Endothelial cell (in vitro differentiated cells): ENCODE results near the gene SCG2. TPM values are rescaled to one million over a fixed set of nuclear protein-coding genes. Genes with fewer than 3 reads are reported as not detected.
"Not testable (repeated sequence)": the region's sequence is repeated elsewhere in the genome, so short reads cannot be mapped to it uniquely, and the experiment has no call there.

Experiments
- DNase-seq: peaks from one replicate; pipeline ENCODE4 v3.0.0; 2021; ENCODE audit warnings: low spot score
- H3K27ac Mint-ChIP-seq: one replicate; pipeline ENCODE4 v1.8.0; 2021; ENCODE audit warnings: mixed read lengths, inconsistent platforms; ENCODE audit not compliant: unreplicated experiment
- H3K27me3 Mint-ChIP-seq: one replicate; pipeline ENCODE4 v1.8.0; 2021; ENCODE audit warnings: mild to moderate bottlenecking, moderate library complexity, mixed read lengths, inconsistent platforms; ENCODE audit not compliant: unreplicated experiment
- H3K36me3 Mint-ChIP-seq: one replicate; pipeline ENCODE4 v1.8.0; 2021; ENCODE audit warnings: mild to moderate bottlenecking, low read depth, mixed read lengths, inconsistent platforms; ENCODE audit not compliant: unreplicated experiment
- H3K4me1 Mint-ChIP-seq: one replicate; pipeline ENCODE4 v1.8.0; 2021; ENCODE audit warnings: mild to moderate bottlenecking, mixed read lengths, inconsistent platforms; ENCODE audit not compliant: unreplicated experiment
- H3K4me3 Mint-ChIP-seq: one replicate; pipeline ENCODE4 v1.8.0; 2021; ENCODE audit warnings: mild to moderate bottlenecking, mixed read lengths, inconsistent platforms; ENCODE audit not compliant: unreplicated experiment
- H3K9me3 Mint-ChIP-seq: one replicate; pipeline ENCODE4 v1.8.0; 2021; ENCODE audit warnings: mixed read lengths, inconsistent platforms; ENCODE audit not compliant: unreplicated experiment
- CTCF ChIP-seq: fragments of 200-600 bp; sonication (generic); IDR thresholded peaks from one replicate; pipeline ENCODE4 v1.5.0; 2021; ENCODE audit warnings: antibody characterized with exemption; ENCODE audit not compliant: unreplicated experiment
- total RNA-seq: library from RNA; stranded (reverse); fragmentation: NEBNext Ultra II Directional; extraction: Animal tissue kit (Norgen Biotek cat#: 25700); gene quantifications from one replicate; pipeline ENCODE4 v1.2.1, GENCODE V29; 2021; ENCODE audit not compliant: unreplicated experiment

SCG2 gene
- total RNA-seq, 1 donor from 2014 or later = 0.23 TPM

- TF ChIP-seq CTCF = no peak
- Mint-ChIP-seq H3K9me3 (no peaks in the 10 kb centered on the region), H3K4me3 (no peak overlapping the region), H3K27me3 (no peaks in the 10 kb centered on the region), H3K4me1 (no peaks in the 10 kb centered on the region), H3K36me3 (no peaks in the 10 kb centered on the region), H3K27ac (no peak overlapping the region)
- DNase-seq = no peak
Measured at GRCh38 chr2:223597076-223597475, 5.1 kb downstream of the SCG2 start.

GRCh38 chr2:223596208-223596607 is 6.0 kb downstream of the SCG2 start:
- no peaks in the 10 kb centered on the region for H3K9me3 Mint-ChIP-seq
- H3K4me1 Mint-ChIP-seq = no peaks in the 10 kb centered on the region
- H3K27me3 Mint-ChIP-seq = no peaks in the 10 kb centered on the region
- TF ChIP-seq CTCF = peak; percentile 13
- no peak overlapping the region for H3K4me3 Mint-ChIP-seq
- no peak for DNase-seq
- H3K36me3 Mint-ChIP-seq = no peaks in the 10 kb centered on the region
- no peak overlapping the region for H3K27ac Mint-ChIP-seq

GRCh38 chr2:223594831-223595230 is 7.3 kb downstream of the SCG2 start:
- DNase-seq = no peak
- no peaks in the 10 kb centered on the region for H3K27me3 Mint-ChIP-seq
- no peak overlapping the region for H3K27ac Mint-ChIP-seq
- no peaks in the 10 kb centered on the region for H3K4me1 Mint-ChIP-seq
- H3K36me3 Mint-ChIP-seq = no peaks in the 10 kb centered on the region
- no peak overlapping the region for H3K4me3 Mint-ChIP-seq
- H3K9me3 Mint-ChIP-seq = no peaks in the 10 kb centered on the region
- TF ChIP-seq CTCF = no peak

- Mint-ChIP-seq H3K9me3 (no peaks in the 10 kb centered on the region), H3K4me1 (no peaks in the 10 kb centered on the region), H3K36me3 (no peaks in the 10 kb centered on the region), H3K27ac (no peak overlapping the region), H3K4me3 (no peak overlapping the region), H3K27me3 (no peaks in the 10 kb centered on the region)
- no peak for DNase-seq
- TF ChIP-seq CTCF = no peak
Measured at GRCh38 chr2:223594259-223594658, 7.9 kb downstream of the SCG2 start.

GRCh38 chr2:223592689-223593088 is 9.5 kb downstream of the SCG2 start:
- not testable (repeated sequence) for H3K4me1 Mint-ChIP-seq, H3K27ac Mint-ChIP-seq, H3K9me3 Mint-ChIP-seq, H3K27me3 Mint-ChIP-seq, H3K36me3 Mint-ChIP-seq, H3K4me3 Mint-ChIP-seq, DNase-seq

GRCh38 chr2:223591596-223591995 is 10.6 kb downstream of the SCG2 start:
- DNase-seq = no peak
- H3K4me3 Mint-ChIP-seq = no peak overlapping the region
- no peak overlapping the region for H3K27ac Mint-ChIP-seq
- no peaks in the 10 kb centered on the region for H3K9me3 Mint-ChIP-seq
- no peaks in the 10 kb centered on the region for H3K36me3 Mint-ChIP-seq
- H3K4me1 Mint-ChIP-seq = no peaks in the 10 kb centered on the region
- H3K27me3 Mint-ChIP-seq = no peaks in the 10 kb centered on the region
- no peak for TF ChIP-seq CTCF
